ENCODE results near the gene MYH10. TPM values are rescaled to one million over a fixed set of nuclear protein-coding genes. Genes with fewer than 3 reads are reported as not detected.

Gene MYH10
- total RNA-seq, 1 experiment from 2014 or later: 251 TPM

- H3K4me2 ChIP-seq (ENCODE audit: insufficient read depth, insufficient read length, low read length): no peak overlapping the region
- no peaks in the 10 kb centered on the region for H3K79me1 ChIP-seq (ENCODE audit: insufficient read depth, low read depth, low read length, poor library complexity, severe bottlenecking)
- no peak overlapping the region for H3K4ac ChIP-seq (ENCODE audit: low read depth, low read length)
- no peak overlapping the region for H3K56ac ChIP-seq (ENCODE audit: insufficient read length, low read depth, low read length)
- no peaks in the 10 kb centered on the region for H4K20me1 ChIP-seq (ENCODE audit: control insufficient read depth, insufficient read depth, insufficient read length)
- Mint-ChIP-seq H3K36me3 (ENCODE audit: insufficient read depth in 1 of 3, low read depth in 3 of 3) (peaks cover 35 to 44% (median 41%) of the 10 kb centered on the region in 3 experiments), H3K9me3 (no peaks in the 10 kb centered on the region), H3K27me3 (ENCODE audit: low read depth) (no peaks in the 10 kb centered on the region), H3K27ac (peak overlapping the region in 1 of 3 experiments; percentile 18; a peak in 2 of 7 replicates), H3K4me3 (no peak overlapping the region; a peak in 1 of 5 replicates), H3K4me1 (peaks cover 41 to 43% of the 10 kb centered on the region in 2 experiments)
- no peaks in the 10 kb centered on the region for H3K27me3 ChIP-seq (ENCODE audit: insufficient read depth, low read length)
- no peak overlapping the region for H3K18ac ChIP-seq (ENCODE audit: insufficient read length, low read depth, low read length)
- no peak overlapping the region for H2BK20ac ChIP-seq (ENCODE audit: low read depth, low read length, poor library complexity, severe bottlenecking)
- no peaks in the 10 kb centered on the region for H3K9me3 ChIP-seq (ENCODE audit: control insufficient read depth, low read depth, low read length)
- WGBS (ENCODE audit: extremely low coverage, insufficient read length, low lambda C conversion rate): no CpG with 5 or more reads among the region's 2 CpGs
- no peak overlapping the region for H4K8ac ChIP-seq (replicated peaks; ENCODE audit: insufficient read length, low read depth, low read length)
- H4K91ac ChIP-seq (ENCODE audit: insufficient read length, low read depth, low read length): no peak overlapping the region
- H3K79me2 ChIP-seq (ENCODE audit: insufficient read depth, low read length): peaks cover 76% of the 10 kb centered on the region
- H3K23ac ChIP-seq (ENCODE audit: insufficient read length, low read depth, low read length): no peak overlapping the region
- no peak overlapping the region for H2BK5ac ChIP-seq (ENCODE audit: insufficient read length, low read length)
- TF ChIP-seq CTCF (conservative IDR thresholded peaks at IDR 0.05): no peak
- DNase-seq: no peak
- H3K27ac ChIP-seq (ENCODE audit: insufficient read length, low read depth, low read length): no peak overlapping the region
- H2BK120ac ChIP-seq (ENCODE audit: low read depth, low read length, poor library complexity, severe bottlenecking): no peak overlapping the region
- H3K9ac ChIP-seq (ENCODE audit: extremely low read depth, insufficient read length, low read length): no peak overlapping the region
- H2AK5ac ChIP-seq (ENCODE audit: insufficient read length, low read length): no peak overlapping the region
- H2BK12ac ChIP-seq (ENCODE audit: insufficient read length, low read depth, low read length): no peak overlapping the region
- no peak overlapping the region for H2AFZ ChIP-seq (ENCODE audit: low read length)
- no peak overlapping the region for H3T11ph ChIP-seq (ENCODE audit: low read length)
- H4K5ac ChIP-seq (ENCODE audit: insufficient read length, low read depth, low read length): no peak overlapping the region
- no peak overlapping the region for H3K14ac ChIP-seq (ENCODE audit: insufficient read depth, low read length)
- H2BK15ac ChIP-seq (ENCODE audit: low read depth, low read length): no peak overlapping the region
- H3K23me2 ChIP-seq (ENCODE audit: insufficient read length, low read depth, low read length, poor library complexity, severe bottlenecking): peaks cover 3% of the 10 kb centered on the region
- peaks cover 8% of the 10 kb centered on the region; the same call in 1 of the 2 replicates for H3K4me1 ChIP-seq (ENCODE audit: insufficient read depth, low read length)
Observed at GRCh38 chr17:8623591-8623990, 6.9 kb downstream of the MYH10 start.
